Measurements from ENCODE around the gene ITGA3.
"Not testable (repeated sequence)": the region's sequence is repeated elsewhere in the genome, so short reads cannot be mapped to it uniquely, and the experiment has no call there.

ITGA3 gene

GRCh38 chr17:50053654-50053960, 2.3 kb upstream of the ITGA3 start:
- no peak for DNase-seq

GRCh38 chr17:50055055-50055425, 870 bp upstream of the ITGA3 start:
- DNase-seq: no peak

DNA sequence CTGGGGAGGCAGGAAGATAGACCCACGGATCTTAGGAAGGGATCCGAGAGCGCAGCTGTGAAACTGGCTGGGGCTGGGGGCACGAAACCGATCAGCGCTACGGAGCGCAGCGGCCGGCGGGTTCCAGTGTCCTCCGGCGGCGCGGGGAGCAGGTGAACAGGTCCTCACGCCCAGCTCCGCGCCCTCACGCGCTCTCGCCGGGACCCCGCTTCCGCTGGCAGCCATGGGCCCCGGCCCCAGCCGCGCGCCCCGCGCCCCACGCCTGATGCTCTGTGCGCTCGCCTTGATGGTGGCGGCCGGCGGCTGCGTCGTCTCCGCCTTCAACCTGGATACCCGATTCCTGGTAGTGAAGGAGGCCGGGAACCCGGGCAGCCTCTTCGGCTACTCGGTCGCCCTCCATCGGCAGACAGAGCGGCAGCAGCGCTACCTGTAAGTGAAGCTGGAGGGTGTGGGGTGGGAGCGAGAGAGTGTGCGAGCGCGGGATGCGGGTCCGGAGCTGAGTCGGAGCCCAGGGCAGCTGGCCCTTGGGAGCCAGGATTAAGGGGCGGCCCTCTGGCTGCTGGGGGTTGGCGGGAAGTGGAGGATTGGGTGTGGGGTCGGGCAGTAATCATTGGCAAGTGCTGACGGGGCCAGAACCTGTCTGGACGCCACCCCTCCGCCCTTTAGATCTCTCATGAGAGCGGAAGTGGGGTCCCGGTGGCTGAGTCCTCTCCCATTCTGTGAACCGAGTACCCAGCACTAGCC, 479 bp downstream of the ITGA3 start:
- DNase-seq: no peak

DNA sequence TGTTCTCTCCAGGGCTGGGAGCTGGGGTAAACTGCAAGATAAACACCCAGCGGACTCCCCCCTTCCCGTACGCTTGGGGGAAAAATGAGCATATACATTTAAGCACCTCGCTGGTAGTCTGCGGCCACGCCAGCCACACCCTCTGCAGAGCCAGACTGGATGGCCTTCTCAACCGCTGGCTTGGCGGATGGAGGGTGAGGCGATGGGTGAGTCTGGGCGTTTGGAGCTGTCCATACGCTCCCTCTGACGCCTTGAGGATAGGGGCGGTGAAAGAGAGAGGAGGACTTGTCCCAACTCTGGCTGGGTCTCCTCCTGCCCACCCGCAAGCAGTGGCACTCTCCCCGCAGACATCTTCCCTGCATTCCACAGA, 1.0 kb downstream of the ITGA3 start:
- DNase-seq: no peak

GRCh38 chr17:50057521-50057991, 1.6 kb downstream of the ITGA3 start:
- no peak for DNase-seq

DNA sequence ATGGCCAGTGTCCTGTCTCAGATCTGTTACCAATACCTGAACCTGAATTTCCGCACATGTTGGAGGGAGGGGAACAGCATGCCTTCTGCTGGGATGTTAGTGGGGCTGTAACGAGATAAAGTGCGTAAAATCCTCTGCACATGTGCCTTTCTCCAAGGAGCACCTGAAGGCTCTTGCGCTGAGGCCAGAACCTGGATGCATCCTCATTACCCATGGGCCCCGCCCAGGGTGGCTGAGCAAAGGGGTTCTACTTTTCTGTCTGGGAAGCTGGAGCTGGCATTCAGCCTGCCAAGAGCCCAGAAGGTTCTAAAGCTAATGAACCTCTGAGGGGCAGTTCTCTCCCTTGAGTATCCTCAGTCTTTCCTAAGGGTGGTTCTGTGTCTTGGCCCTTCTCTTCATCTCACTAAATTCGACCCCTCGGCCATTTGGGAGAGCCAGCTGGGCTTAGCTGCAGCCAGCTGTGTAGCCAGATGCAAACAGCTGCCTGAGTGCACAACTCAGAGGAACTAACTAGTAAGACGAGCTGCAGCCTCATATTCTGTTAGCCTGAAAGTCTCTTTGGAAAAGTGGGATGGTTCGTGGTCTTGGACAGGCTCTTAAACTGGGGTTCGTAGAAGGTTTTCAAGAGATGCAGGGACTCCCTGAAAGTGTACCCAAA, 2.5 kb downstream of the ITGA3 start:
- DNase-seq: no peak

GRCh38 chr17:50059256-50059655, 3.3 kb downstream of the ITGA3 start:
- DNase-seq: no peak

DNA sequence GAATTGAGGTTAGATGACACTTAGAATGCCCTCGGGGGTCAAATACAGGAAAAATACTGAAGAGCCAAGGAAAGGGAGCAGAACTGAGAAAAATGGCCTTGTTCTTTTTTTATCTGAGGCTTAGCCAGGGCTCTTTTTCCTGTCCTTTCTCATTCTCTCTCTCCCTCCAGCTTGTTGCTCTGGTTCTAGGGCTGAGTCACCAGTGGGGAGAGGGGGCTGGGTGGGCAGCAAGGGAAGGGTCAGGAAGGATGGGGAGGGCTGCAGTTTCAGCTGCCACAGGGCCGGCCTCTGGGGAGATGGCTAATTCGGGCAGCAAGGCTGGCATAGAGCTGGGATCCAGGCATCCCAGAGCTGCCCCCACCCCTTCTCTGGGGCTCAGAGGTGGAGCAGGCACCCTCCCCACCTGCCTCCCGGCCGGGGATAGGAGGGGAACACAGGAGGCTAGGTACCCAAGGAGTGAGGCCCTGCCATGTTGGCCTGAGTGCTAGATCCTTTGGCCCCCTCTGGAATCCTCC, 3.9 kb downstream of the ITGA3 start:
- DNase-seq: no peak

DNA sequence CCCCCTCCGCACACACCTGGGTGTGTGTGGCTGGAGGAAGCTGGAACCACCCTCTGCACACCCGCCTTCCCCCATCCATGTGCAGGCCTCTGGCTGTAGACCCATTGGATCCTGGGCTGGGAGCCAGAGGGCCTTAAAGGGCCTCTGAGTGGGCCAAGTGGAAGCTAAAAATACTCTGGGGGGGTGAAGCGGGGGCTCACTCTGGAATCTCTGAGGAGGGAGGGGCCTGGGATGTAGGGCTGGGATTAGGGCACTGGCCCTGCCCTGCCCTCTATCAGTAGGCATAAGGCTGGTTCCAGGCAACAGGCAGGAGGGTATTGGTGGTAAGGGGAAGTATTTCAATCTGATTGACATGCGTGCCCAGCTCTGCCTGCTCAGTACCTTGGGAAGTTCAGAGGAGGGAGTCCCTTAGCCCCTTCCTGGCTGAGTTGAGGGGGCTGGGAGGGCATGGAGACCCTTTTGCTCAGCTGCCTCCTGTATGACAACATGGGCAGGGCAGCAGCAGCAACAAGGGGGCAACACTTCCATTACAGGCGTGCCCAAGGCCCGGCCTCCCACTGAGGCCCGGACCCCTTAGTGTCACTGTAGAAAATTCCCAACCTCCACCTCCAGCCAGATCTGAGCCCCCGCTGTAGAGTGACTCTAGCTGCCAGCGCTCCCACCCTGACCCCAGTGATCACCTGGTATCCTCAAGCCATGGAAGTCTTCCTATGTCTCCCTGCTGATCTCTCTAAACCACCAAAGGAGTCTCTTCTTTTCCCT, 5.2 kb downstream of the ITGA3 start:
- no peak for DNase-seq

GRCh38 chr17:50061713-50062045, 5.8 kb downstream of the ITGA3 start:
- DNase-seq: not testable (repeated sequence)

GRCh38 chr17:50062293-50063243, 6.7 kb downstream of the ITGA3 start:
- DNase-seq: no peak

GRCh38 chr17:50063561-50064252, 7.8 kb downstream of the ITGA3 start:
- DNase-seq: no peak

GRCh38 chr17:50064253-50065001, 8.5 kb downstream of the ITGA3 start:
- no peak for DNase-seq

GRCh38 chr17:50065056-50065455, 9.1 kb downstream of the ITGA3 start:
- no peak for DNase-seq

DNA sequence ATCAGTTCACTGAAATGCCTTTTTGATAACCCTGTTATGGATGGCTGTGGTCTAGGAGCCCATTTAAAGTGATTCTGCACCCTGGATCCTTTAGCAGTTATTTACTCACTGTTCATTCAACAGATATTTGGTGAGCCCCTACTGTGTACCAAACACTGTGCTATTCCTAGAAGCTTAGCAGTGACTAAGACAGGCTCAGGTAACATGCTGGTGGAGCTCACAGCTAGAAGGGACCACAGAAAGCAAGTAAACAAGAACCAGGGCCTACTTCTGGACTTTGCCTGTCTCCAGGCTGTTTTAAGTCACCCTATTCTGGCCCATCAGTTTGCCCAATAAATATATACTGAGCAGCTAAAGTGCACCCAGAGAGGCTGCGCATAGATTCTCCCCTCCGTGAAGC, 11.1 kb downstream of the ITGA3 start:
- no peak for DNase-seq

DNA sequence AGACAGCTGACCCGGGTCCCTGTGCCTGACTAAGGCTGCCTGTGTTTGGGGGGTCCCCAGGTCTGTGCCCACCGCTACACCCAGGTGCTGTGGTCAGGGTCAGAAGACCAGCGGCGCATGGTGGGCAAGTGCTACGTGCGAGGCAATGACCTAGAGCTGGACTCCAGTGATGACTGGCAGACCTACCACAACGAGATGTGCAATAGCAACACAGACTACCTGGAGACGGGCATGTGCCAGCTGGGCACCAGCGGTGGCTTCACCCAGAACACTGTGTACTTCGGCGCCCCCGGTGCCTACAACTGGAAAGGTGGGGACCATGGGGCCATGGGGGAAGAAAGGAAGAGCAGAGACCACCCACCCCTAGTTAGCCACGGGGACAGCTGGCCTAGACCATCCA, 12.1 kb downstream of the ITGA3 start:
- no peak for DNase-seq

- DNase-seq: no peak
These were observed 15.2 kb downstream of the ITGA3 start for GRCh38 chr17:50070908-50071680.

DNA sequence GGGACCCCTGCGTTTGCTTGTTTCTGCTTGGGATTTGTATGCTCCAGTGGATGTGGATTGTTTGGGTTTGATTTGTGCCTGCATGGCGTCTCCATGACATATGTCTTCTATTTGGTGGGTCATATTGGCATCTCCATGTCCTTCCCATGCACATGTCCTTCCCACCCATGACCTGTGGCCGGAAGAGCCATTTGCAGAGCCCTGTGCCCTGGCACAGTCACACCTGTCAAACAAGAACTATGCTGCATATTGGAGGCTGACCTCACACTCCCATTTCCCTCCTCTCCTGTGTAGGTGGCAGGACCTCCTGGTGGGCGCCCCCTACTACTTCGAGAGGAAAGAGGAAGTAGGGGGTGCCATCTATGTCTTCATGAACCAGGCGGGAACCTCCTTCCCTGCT, 15.8 kb downstream of the ITGA3 start:
- no peak for DNase-seq

GRCh38 chr17:50072130-50072529, 16.2 kb downstream of the ITGA3 start:
- DNase-seq: no peak

- no peak for DNase-seq
These were observed 17.0 kb downstream of the ITGA3 start for GRCh38 chr17:50072925-50073324.

- DNase-seq: no peak
These were observed 18.3 kb downstream of the ITGA3 start for GRCh38 chr17:50074227-50074626.
